Medulla oblongata (tissue), 1 donor: ENCODE results near the gene TRA2B.
"Not testable (repeated sequence)": the region's sequence is repeated elsewhere in the genome, so short reads cannot be mapped to it uniquely, and the experiment has no call there.

ENCODE experiments used
- DNase-seq: peaks from one replicate; pipeline ENCODE4 v3.0.0-alpha.2; 2015; ENCODE audit errors: extremely low spot score

The TRA2B gene

GRCh38 chr3:185927501-185928200 is 10.2 kb downstream of the TRA2B start:
- DNase-seq = no peak

GRCh38 chr3:185926445-185926844 is 11.4 kb downstream of the TRA2B start:
- DNase-seq = no peak

- no peak for DNase-seq
These were observed 12.5 kb downstream of the TRA2B start for GRCh38 chr3:185925353-185925752.

- DNase-seq = no peak
These were observed 13.4 kb downstream of the TRA2B start for GRCh38 chr3:185924375-185924774.

GRCh38 chr3:185920184-185920583 is 17.6 kb downstream of the TRA2B start:
- no peak for DNase-seq

- DNase-seq = no peak
These were observed 21.6 kb downstream of the TRA2B start for GRCh38 chr3:185916042-185916833.

- DNase-seq = no peak
These were observed 22.2 kb downstream of the TRA2B start for GRCh38 chr3:185915642-185916041.

GRCh38 chr3:185914911-185915629 is 22.7 kb downstream of the TRA2B start:
- DNase-seq = no peak

- DNase-seq = no peak
These were observed 24.6 kb downstream of the TRA2B start for GRCh38 chr3:185912929-185913901.

- DNase-seq = no peak
These were observed 25.3 kb downstream of the TRA2B start for GRCh38 chr3:185912512-185912911.

- not testable (repeated sequence) for DNase-seq
These were observed 26.8 kb downstream of the TRA2B start for GRCh38 chr3:185911076-185911448.

- DNase-seq = not testable (repeated sequence)
These were observed 27.3 kb downstream of the TRA2B start for GRCh38 chr3:185910322-185911075.

- not testable (repeated sequence) for DNase-seq
These were observed 27.9 kb downstream of the TRA2B start for GRCh38 chr3:185909913-185910312.

GRCh38 chr3:185900228-185900627 is 37.6 kb downstream of the TRA2B start:
- no peak for DNase-seq

- no peak for DNase-seq
These were observed 41.2 kb downstream of the TRA2B start for GRCh38 chr3:185896636-185897035.

- no peak for DNase-seq
These were observed 50.7 kb downstream of the TRA2B start for GRCh38 chr3:185887066-185887465.

GRCh38 chr3:185884641-185885040 is 53.2 kb downstream of the TRA2B start:
- DNase-seq = no peak

- DNase-seq = no peak
These were observed 55.9 kb downstream of the TRA2B start for GRCh38 chr3:185881926-185882325.

- no peak for DNase-seq
These were observed 57.2 kb downstream of the TRA2B start for GRCh38 chr3:185880600-185880999.

- no peak for DNase-seq
These were observed 58.9 kb downstream of the TRA2B start for GRCh38 chr3:185878920-185879319.

- DNase-seq = no peak
These were observed 63.7 kb downstream of the TRA2B start for GRCh38 chr3:185874119-185874518.
